HL-60 (cell line): ENCODE measurements around the gene HSPA6.

Experiments used
- CTCF ChIP-seq: IDR thresholded peaks from one replicate; pipeline ENCODE4 v1.5.1; 2011; ENCODE audit warnings: low read length, control low read depth, inconsistent platforms; ENCODE audit not compliant: insufficient read depth
- GABPA ChIP-seq: IDR thresholded peaks from 2 replicates; pipeline ENCODE4 v1.6.1; 2012; ENCODE audit warnings: low read depth
- POLR2AphosphoS5 ChIP-seq: IDR thresholded peaks from 2 replicates; pipeline ENCODE4 v1.6.1; 2012; ENCODE audit warnings: low read depth
- REST ChIP-seq: IDR thresholded peaks from 2 replicates; pipeline ENCODE4 v1.6.1; 2012; ENCODE audit warnings: low read depth; ENCODE audit not compliant: insufficient replicate concordance
- SPI1 ChIP-seq: IDR thresholded peaks from 2 replicates; pipeline ENCODE4 v1.6.1; 2012; ENCODE audit warnings: low read depth, mild to moderate bottlenecking, borderline replicate concordance

GRCh38 chr1:161499099-161500039 is 25.0 kb upstream of the HSPA6 start:
- TF ChIP-seq POLR2AphosphoS5 (no peak), CTCF (no peak), SPI1 (peak; percentile 71), REST (no peak), GABPA (no peak)
